Measurements from ENCODE around the gene KRT7.
"Not testable (repeated sequence)": the region's sequence is repeated elsewhere in the genome, so short reads cannot be mapped to it uniquely, and the experiment has no call there.

KRT7 gene

GRCh38 chr12:52238916-52239646, 6.0 kb downstream of the KRT7 start:
- H3K9me3 ChIP-seq (ENCODE audit: control insufficient read depth, low read length), result no peaks in the 10 kb centered on the region
- peaks cover 54% of the 10 kb centered on the region for H3K4me1 ChIP-seq (ENCODE audit: control insufficient read depth, insufficient read depth, low read length)
- no peak overlapping the region for H3K9ac ChIP-seq (ENCODE audit: low read length)
- no peaks in the 10 kb centered on the region for H3K36me3 ChIP-seq (ENCODE audit: control insufficient read depth, insufficient read depth, low read length)
- no peak overlapping the region for H3K4me3 ChIP-seq (ENCODE audit: low read length)
- no peaks in the 10 kb centered on the region for H3K27me3 ChIP-seq (ENCODE audit: control insufficient read depth, insufficient read depth, low read length)

- Histone ChIP-seq H3K9ac (ENCODE audit: low read length) (no peak overlapping the region), H3K4me3 (ENCODE audit: low read length) (no peak overlapping the region), H3K36me3 (ENCODE audit: control insufficient read depth, insufficient read depth, low read length) (no peaks in the 10 kb centered on the region), H3K9me3 (ENCODE audit: control insufficient read depth, low read length) (no peaks in the 10 kb centered on the region), H3K4me1 (ENCODE audit: control insufficient read depth, insufficient read depth, low read length) (peaks cover 55% of the 10 kb centered on the region), H3K27me3 (ENCODE audit: control insufficient read depth, insufficient read depth, low read length) (no peaks in the 10 kb centered on the region)
Observed at GRCh38 chr12:52239767-52240166, 6.7 kb downstream of the KRT7 start.

GRCh38 chr12:52240247-52240646, 7.2 kb downstream of the KRT7 start:
- H3K36me3 ChIP-seq (ENCODE audit: control insufficient read depth, insufficient read depth, low read length); H3K4me3 ChIP-seq (ENCODE audit: low read length); H3K9me3 ChIP-seq (ENCODE audit: control insufficient read depth, low read length); H3K9ac ChIP-seq (ENCODE audit: low read length); H3K27me3 ChIP-seq (ENCODE audit: control insufficient read depth, insufficient read depth, low read length): not testable (repeated sequence)
- H3K4me1 ChIP-seq (ENCODE audit: control insufficient read depth, insufficient read depth, low read length), result peaks cover 54% of the 10 kb centered on the region

- Histone ChIP-seq H3K9ac (ENCODE audit: low read length) (no peak overlapping the region), H3K36me3 (ENCODE audit: control insufficient read depth, insufficient read depth, low read length) (no peaks in the 10 kb centered on the region), H3K9me3 (ENCODE audit: control insufficient read depth, low read length) (no peaks in the 10 kb centered on the region), H3K4me1 (ENCODE audit: control insufficient read depth, insufficient read depth, low read length) (peaks cover 54% of the 10 kb centered on the region), H3K27me3 (ENCODE audit: control insufficient read depth, insufficient read depth, low read length) (no peaks in the 10 kb centered on the region), H3K4me3 (ENCODE audit: low read length) (no peak overlapping the region)
Observed at GRCh38 chr12:52241205-52241842, 8.3 kb downstream of the KRT7 start.

- Histone ChIP-seq H3K4me3 (ENCODE audit: low read length) (no peak overlapping the region), H3K9me3 (ENCODE audit: control insufficient read depth, low read length) (no peaks in the 10 kb centered on the region), H3K9ac (ENCODE audit: low read length) (no peak overlapping the region), H3K27me3 (ENCODE audit: control insufficient read depth, insufficient read depth, low read length) (no peaks in the 10 kb centered on the region), H3K36me3 (ENCODE audit: control insufficient read depth, insufficient read depth, low read length) (no peaks in the 10 kb centered on the region), H3K4me1 (ENCODE audit: control insufficient read depth, insufficient read depth, low read length) (peaks cover 56% of the 10 kb centered on the region)
Observed at GRCh38 chr12:52242442-52243258, 9.6 kb downstream of the KRT7 start.

- peaks cover 63% of the 10 kb centered on the region for H3K4me1 ChIP-seq (ENCODE audit: control insufficient read depth, insufficient read depth, low read length)
- H3K27me3 ChIP-seq (ENCODE audit: control insufficient read depth, insufficient read depth, low read length), result no peaks in the 10 kb centered on the region
- no peaks in the 10 kb centered on the region for H3K36me3 ChIP-seq (ENCODE audit: control insufficient read depth, insufficient read depth, low read length)
- no peak overlapping the region for H3K4me3 ChIP-seq (ENCODE audit: low read length)
- H3K9me3 ChIP-seq (ENCODE audit: control insufficient read depth, low read length), result no peaks in the 10 kb centered on the region
- peak overlapping the region; percentile 22 for H3K9ac ChIP-seq (ENCODE audit: low read length)
Observed at GRCh38 chr12:52243259-52243855, 10.3 kb downstream of the KRT7 start.

- Histone ChIP-seq H3K9ac (ENCODE audit: low read length) (peak overlapping the region; percentile 61), H3K4me3 (ENCODE audit: low read length) (no peak overlapping the region), H3K9me3 (ENCODE audit: control insufficient read depth, low read length) (no peaks in the 10 kb centered on the region), H3K4me1 (ENCODE audit: control insufficient read depth, insufficient read depth, low read length) (peaks cover 70% of the 10 kb centered on the region), H3K27me3 (ENCODE audit: control insufficient read depth, insufficient read depth, low read length) (no peaks in the 10 kb centered on the region), H3K36me3 (ENCODE audit: control insufficient read depth, insufficient read depth, low read length) (no peaks in the 10 kb centered on the region)
Observed at GRCh38 chr12:52243856-52244614, 11.0 kb downstream of the KRT7 start.

- peaks cover 70% of the 10 kb centered on the region for H3K4me1 ChIP-seq (ENCODE audit: control insufficient read depth, insufficient read depth, low read length)
- H3K4me3 ChIP-seq (ENCODE audit: low read length), result no peak overlapping the region
- no peaks in the 10 kb centered on the region for H3K9me3 ChIP-seq (ENCODE audit: control insufficient read depth, low read length)
- H3K27me3 ChIP-seq (ENCODE audit: control insufficient read depth, insufficient read depth, low read length), result peaks cover under 1% of the 10 kb centered on the region
- peak overlapping the region; percentile 61 for H3K9ac ChIP-seq (ENCODE audit: low read length)
- H3K36me3 ChIP-seq (ENCODE audit: control insufficient read depth, insufficient read depth, low read length), result no peaks in the 10 kb centered on the region
Observed at GRCh38 chr12:52244615-52244994, 11.6 kb downstream of the KRT7 start.

- H3K9me3 ChIP-seq (ENCODE audit: control insufficient read depth, low read length), result no peaks in the 10 kb centered on the region
- peaks cover 5% of the 10 kb centered on the region for H3K27me3 ChIP-seq (ENCODE audit: control insufficient read depth, insufficient read depth, low read length)
- H3K36me3 ChIP-seq (ENCODE audit: control insufficient read depth, insufficient read depth, low read length), result no peaks in the 10 kb centered on the region
- no peak overlapping the region for H3K4me3 ChIP-seq (ENCODE audit: low read length)
- peaks cover 70% of the 10 kb centered on the region for H3K4me1 ChIP-seq (ENCODE audit: control insufficient read depth, insufficient read depth, low read length)
- no peak overlapping the region for H3K9ac ChIP-seq (ENCODE audit: low read length)
Observed at GRCh38 chr12:52245259-52245961, 12.4 kb downstream of the KRT7 start.

- peaks cover 70% of the 10 kb centered on the region for H3K4me1 ChIP-seq (ENCODE audit: control insufficient read depth, insufficient read depth, low read length)
- H3K36me3 ChIP-seq (ENCODE audit: control insufficient read depth, insufficient read depth, low read length), result no peaks in the 10 kb centered on the region
- H3K4me3 ChIP-seq (ENCODE audit: low read length), result no peak overlapping the region
- peak overlapping the region; percentile 30 for H3K9ac ChIP-seq (ENCODE audit: low read length)
- no peaks in the 10 kb centered on the region for H3K9me3 ChIP-seq (ENCODE audit: control insufficient read depth, low read length)
- H3K27me3 ChIP-seq (ENCODE audit: control insufficient read depth, insufficient read depth, low read length), result peaks cover 5% of the 10 kb centered on the region
Observed at GRCh38 chr12:52245962-52246569, 13.0 kb downstream of the KRT7 start.
